HepG2 (cell line): ENCODE data around the gene TNFRSF25. TPM values are rescaled to one million over a fixed set of nuclear protein-coding genes. Genes with fewer than 3 reads are reported as not detected.

Experiments
- AGO1 ChIP-seq: fragments of 200-400 bp; formaldehyde crosslinking; IDR thresholded peaks from 2 replicates; pipeline ENCODE4 v1.6.1; 2017; ENCODE audit warnings: mild to moderate bottlenecking, low read depth, low read length, moderate library complexity; ENCODE audit not compliant: poor library complexity, severe bottlenecking
- ARID4A ChIP-seq: sonication (generic); formaldehyde crosslinking; IDR thresholded peaks from 2 replicates; pipeline ENCODE4 v1.5.0; 2020; ENCODE audit warnings: mild to moderate bottlenecking, missing genetic modification reagents, borderline replicate concordance
- ASH2L ChIP-seq: fragments of 300-600, 200-600 bp; sonication (generic); IDR thresholded peaks from 2 replicates; pipeline ENCODE4 v1.7.0; 2017; ENCODE audit warnings: low read depth, mild to moderate bottlenecking, moderate library complexity, mixed read lengths, low read length; ENCODE audit not compliant: insufficient read length
- CBFB ChIP-seq: sonication (generic); formaldehyde crosslinking; IDR thresholded peaks from 2 replicates; pipeline ENCODE4 v1.4.0; 2020; ENCODE audit warnings: missing genetic modification reagents
- CREBL2 ChIP-seq: sonication (generic); formaldehyde crosslinking; IDR thresholded peaks from 2 replicates; pipeline ENCODE4 v1.8.1; 2023; ENCODE audit warnings: missing genetic modification reagents, mild to moderate bottlenecking, borderline replicate concordance
- HOXA5 ChIP-seq: sonication (generic); formaldehyde crosslinking; IDR thresholded peaks from 2 replicates; pipeline ENCODE4 v1.4.0; 2020; ENCODE audit warnings: missing genetic modification reagents
- LCORL ChIP-seq, 2 experiments: fragments of 450-650 bp in 1 of 2; sonication (generic) in 1 of 2; formaldehyde crosslinking in 1 of 2; IDR thresholded peaks; 2 replicates each; pipeline versions ENCODE4 v1.5.0 to v1.6.1; 2017 to 2020; ENCODE audit warnings: antibody characterized with exemption in 1 of 2, missing genetic modification reagents in 1 of 2
- MAZ ChIP-seq, 2 experiments: sonication (generic) in 1 of 2; formaldehyde crosslinking in 1 of 2; IDR thresholded peaks; 2 replicates each; pipeline versions ENCODE4 v1.5.0 to v1.6.1; 2012 to 2020; ENCODE audit warnings: low read depth in 2 of 2, mild to moderate bottlenecking in 2 of 2, borderline replicate concordance in 1 of 2, improper control_type of control experiment in 1 of 2, low read length in 1 of 2, missing genetic modification reagents in 1 of 2, moderate library complexity in 1 of 2
- MTF1 ChIP-seq: sonication (generic); formaldehyde crosslinking; IDR thresholded peaks from 2 replicates; pipeline ENCODE4 v1.5.0; 2020; ENCODE audit warnings: missing genetic modification reagents
- PITX1 ChIP-seq: sonication (generic); formaldehyde crosslinking; IDR thresholded peaks from 2 replicates; pipeline ENCODE4 v1.5.1; 2020; ENCODE audit warnings: mild to moderate bottlenecking, missing genetic modification reagents
- RARA ChIP-seq: IDR thresholded peaks from 2 replicates; pipeline ENCODE4 v1.6.1; 2016; ENCODE audit warnings: missing genetic modification reagents, missing compliant biosample characterization
- SAP130 ChIP-seq: IDR thresholded peaks from 2 replicates; pipeline ENCODE4 v1.6.1; 2016; ENCODE audit warnings: low read depth
- SOX5 ChIP-seq: IDR thresholded peaks from 2 replicates; pipeline ENCODE4 v1.6.1; 2016; ENCODE audit warnings: borderline replicate concordance
- STAG1 ChIP-seq: sonication (generic); formaldehyde crosslinking; IDR thresholded peaks from 2 replicates; pipeline ENCODE4 v1.4.0; 2020; ENCODE audit warnings: missing genetic modification reagents
- TBX3 ChIP-seq: fragments of 450-650 bp; IDR thresholded peaks from 2 replicates; pipeline ENCODE4 v1.6.1; 2017; ENCODE audit warnings: antibody characterized with exemption, mild to moderate bottlenecking, inconsistent platforms, borderline replicate concordance
- YY1 ChIP-seq: IDR thresholded peaks from 2 replicates; pipeline ENCODE4 v1.6.1; 2011; ENCODE audit warnings: low read length, low read depth, moderate library complexity, mild to moderate bottlenecking; ENCODE audit not compliant: insufficient read depth, insufficient replicate concordance
- ZBTB33 ChIP-seq: sonication (generic); formaldehyde crosslinking; IDR thresholded peaks from 2 replicates; pipeline ENCODE4 v1.4.0; 2020; ENCODE audit warnings: missing genetic modification reagents
- ZBTB7A ChIP-seq: sonication (generic); formaldehyde crosslinking; IDR thresholded peaks from 2 replicates; pipeline ENCODE4 v1.8.0; 2022; ENCODE audit warnings: mild to moderate bottlenecking, missing genetic modification reagents
- ZNF180 ChIP-seq: sonication (generic); formaldehyde crosslinking; IDR thresholded peaks from 2 replicates; pipeline ENCODE4 v1.4.0; 2020; ENCODE audit warnings: low read depth, missing genetic modification reagents, borderline replicate concordance
- ZNF674 ChIP-seq: sonication (generic); formaldehyde crosslinking; IDR thresholded peaks from 2 replicates; pipeline ENCODE4 v1.5.0; 2020; ENCODE audit warnings: low read depth, mild to moderate bottlenecking, missing genetic modification reagents
- polyA plus RNA-seq, 8 experiments: library from polyadenylated mRNA; depleted of rRNA in 3 of 8; stranded (reverse) in 7 of 8; unstranded in 1 of 8; fragments of >200 nt; fragmentation: Illumina TruSeq in 4 of 8; extraction: Trizol in 4 of 8; gene quantifications; 2 replicates each; pipeline versions ENCODE4 v1.2.1 to v1.2.3, GENCODE V29; 2011 to 2016; ENCODE audit warnings: low read depth in 4 of 8, missing spikeins in 1 of 8, mixed read lengths in 1 of 8; ENCODE audit not compliant: insufficient read depth in 1 of 8
- total RNA-seq, 5 experiments: library from RNA; depleted of rRNA; stranded (reverse); fragments of >200 nt; fragmentation: Illumina TruSeq; extraction: Trizol; gene quantifications; 2 replicates each; pipeline ENCODE4 v1.2.3, GENCODE V29; 2016; ENCODE audit warnings: low read depth in 1 of 5

Gene TNFRSF25
- total and polyA plus RNA-seq, 2 of the 13 experiments (the other 11 are each of a cell fraction or from before 2014, with no cell fraction given): 1.4 to 1.5 TPM

- TF ChIP-seq PITX1 (CRISPR knock-in tag) (peak; percentile 46; the same call in 1 of the 2 replicates), ZBTB33 (CRISPR knock-in tag) (no peak), MTF1 (CRISPR knock-in tag) (no peak), ARID4A (CRISPR knock-in tag) (peak; percentile 60; the same call in 1 of the 2 replicates), CREBL2 (CRISPR knock-in tag) (no peak), SAP130 (peak; percentile 55), TBX3 (no peak), AGO1 (no peak), ZNF674 (CRISPR knock-in tag) (no peak), ZBTB7A (CRISPR knock-in tag) (0 out of 2 replicates have a peak, but pooled peaks have one; percentile 57), RARA (CRISPR knock-in tag) (no peak), ASH2L (no peak), LCORL (IDR thresholded peaks at IDR 0.05) (no peak), LCORL (CRISPR knock-in tag; IDR thresholded peaks at IDR 0.05) (peak; percentile 37; the same call in 1 of the 2 replicates), YY1 (peak; percentile 19), SOX5 (CRISPR knock-in tag) (no peak), CBFB (CRISPR knock-in tag) (0 out of 2 replicates have a peak, but pooled peaks have one; percentile 17), STAG1 (peak; percentile 80), MAZ (IDR thresholded peaks at IDR 0.05; ENCODE audit: borderline replicate concordance, low read depth, low read length) (no peak), MAZ (CRISPR knock-in tag; IDR thresholded peaks at IDR 0.05; ENCODE audit: low read depth) (peak; percentile 44; the same call in 1 of the 2 replicates), ZNF180 (CRISPR knock-in tag) (no peak), HOXA5 (CRISPR knock-in tag) (no peak)
These were observed 20.5 kb upstream of the TNFRSF25 start (continued) for GRCh38 chr1:6486433-6487011.
